Psoas muscle (tissue), 8 donors: Measurements from ENCODE around the gene SLFNL1. TPM values are rescaled to one million over a fixed set of nuclear protein-coding genes. Genes with fewer than 3 reads are reported as not detected.

ENCODE experiments used
- ATAC-seq, 4 donors: fragments of 200-7000 bp; cut with Tn5 transposase; one replicate each; pipeline ENCODE4 v1.9.1; 2020; ENCODE audit warnings: moderate library complexity in 3 of 4, mild to moderate bottlenecking in 2 of 4
- DNase-seq, 2 donors: peaks; one replicate each; pipeline ENCODE4 v3.0.0-alpha.2; 2020
- H3K27ac ChIP-seq: fragments of 200-600 bp; one replicate; pipeline ENCODE4 v1.8.0; 2022
- H3K27me3 ChIP-seq, 3 donors: fragments of 200-600 bp in 1 of 3; one replicate each; pipeline versions ENCODE4 v1.6.1 to v1.8.0; 2013 to 2022; ENCODE audit warnings: low read length in 2 of 3, mild to moderate bottlenecking in 2 of 3, moderate library complexity in 1 of 3; ENCODE audit not compliant: insufficient read depth in 3 of 3
- H3K36me3 ChIP-seq, 2 donors: fragments of 200-600 bp in 1 of 2; one replicate each; pipeline versions ENCODE4 v1.6.1 to v1.8.0; 2013 to 2022; ENCODE audit warnings: low read depth in 1 of 2, mild to moderate bottlenecking in 1 of 2, moderate library complexity in 1 of 2; ENCODE audit not compliant: insufficient read depth in 1 of 2
- H3K4me1 ChIP-seq: fragments of 200-600 bp; one replicate; pipeline ENCODE4 v1.8.0; 2022
- H3K4me3 ChIP-seq: fragments of 200-600 bp; one replicate; pipeline ENCODE4 v1.8.0; 2022; ENCODE audit warnings: mild to moderate bottlenecking
- H3K9me3 ChIP-seq: fragments of 200-600 bp; one replicate; pipeline ENCODE4 v1.8.0; 2022
- CTCF ChIP-seq: fragments of 200-600 bp; IDR thresholded peaks from one replicate; pipeline ENCODE4 v1.8.0; 2022; ENCODE audit warnings: antibody characterized with exemption
- WGBS, 3 donors: extraction: QIAGEN DNeasy Blood & Tissue Kit; methylation state at CpG; one replicate each; pipeline versions ENCODE4 v1.1.6 to v1.1.7; 2013; 5-methylcytosine and 5-hydroxymethylcytosine counted together
- intact Hi-C, 2 donors: fragments of 100-400 bp; cut with DNase I; formaldehyde crosslinking; loops; one replicate each; pipeline versions ENCODE4 v1.11.0 to v1.14.2; 2022
- polyA plus RNA-seq, 3 donors: library from polyadenylated mRNA; stranded (reverse); fragments of 200-250 nt; gene quantifications; one replicate each; pipeline ENCODE4 v1.2.3, GENCODE V29; 2013
- total RNA-seq, 4 donors: library from RNA; stranded (reverse); fragmentation: NEBNext Ultra II Directional in 2 of 4; extraction: Animal tissue kit (Norgen Biotek cat#: 25700) in 2 of 4; gene quantifications; one replicate each; pipeline versions ENCODE4 v1.2.1 to v1.2.4, GENCODE V29; 2021 to 2023
- donor health status: healthy with polysubstance abuse.
- donor health status: DM: no; HTN: no; CAD: no; lungs with moderate emphysema.
- donor health status: Bipolar disorder and iron deficiency.
- donor health status: healthy.
- donor health status: DM: yes; HTN: yes; CAD: no.
- donor health status: DM: no; HTN: no; CAD: no.
- donor health status: DM: no; HTN: no; CAD: no.
- donor health status: DM: yes; HTN: yes; CAD: no.

The SLFNL1 gene
- total and polyA plus RNA-seq, 7 donors: 0.13 to 0.58 (median 0.17) TPM

- no peak overlapping the region for H3K27ac ChIP-seq
- ATAC-seq (no peak), DNase-seq (no peak)
- H3K4me1 ChIP-seq: no peaks in the 10 kb centered on the region
- TF ChIP-seq CTCF: no peak
- H3K4me3 ChIP-seq: no peak overlapping the region
- H3K9me3 ChIP-seq: no peaks in the 10 kb centered on the region
- H3K36me3 ChIP-seq: peaks cover 4 to 41% of the 10 kb centered on the region in 2 donors
- 62 to 72% (median 69%) methylated on average over 13 of the region's 13 CpGs for whole genome bisulfite sequencing, 3 donors
- intact Hi-C loops: loop anchor here in 1 of 2 donors (10.0 kb wide), 1 partner anchor 219 kb away; no protein-coding TSS in a partner anchor
- H3K27me3 ChIP-seq: no peaks in the 10 kb centered on the region
These were observed 5.5 kb downstream of the SLFNL1 start for GRCh38 chr1:41015897-41016470.

- no peak for ATAC-seq
- Histone ChIP-seq H3K4me3 (no peak overlapping the region), H3K36me3 (peaks cover 7 to 47% of the 10 kb centered on the region in 2 donors), H3K4me1 (no peaks in the 10 kb centered on the region), H3K27ac (no peak overlapping the region), H3K9me3 (no peaks in the 10 kb centered on the region), H3K27me3 (no peaks in the 10 kb centered on the region)
- TF ChIP-seq CTCF: no peak
- DNase-seq: no peak
- intact Hi-C loops: loop anchor here in 1 of 2 donors (10.0 kb wide), 1 partner anchor 219 kb away; no protein-coding TSS in a partner anchor
- WGBS, 3 donors: 62 to 69% (median 66%) methylated on average over 5 of the region's 5 CpGs
These were observed 6.1 kb downstream of the SLFNL1 start for GRCh38 chr1:41015281-41015896.

GRCh38 chr1:41014871-41015270 lies 6.7 kb downstream of the SLFNL1 start:
- H3K27ac ChIP-seq: no peak overlapping the region
- DNase-seq (no peak), ATAC-seq (no peak)
- H3K9me3 ChIP-seq: no peaks in the 10 kb centered on the region
- H3K4me3 ChIP-seq: no peak overlapping the region
- H3K27me3 ChIP-seq: no peaks in the 10 kb centered on the region
- intact Hi-C loops: loop anchor here in 1 of 2 donors (10.0 kb wide), 1 partner anchor 220 kb away; no protein-coding TSS in a partner anchor
- TF ChIP-seq CTCF: no peak
- 70 to 78% (median 72%) methylated on average over 8 of the region's 8 CpGs for WGBS, 3 donors
- H3K4me1 ChIP-seq: no peaks in the 10 kb centered on the region
- H3K36me3 ChIP-seq: peaks cover 7 to 52% of the 10 kb centered on the region in 2 donors

- ATAC-seq: peak in 1 of 4 donors; percentile 41
- WGBS, 3 donors: 77 to 83% (median 77%) methylated on average over 7 of the region's 7 CpGs
- Histone ChIP-seq H3K36me3 (peaks cover 7 to 63% of the 10 kb centered on the region in 2 donors), H3K27me3 (no peaks in the 10 kb centered on the region), H3K4me3 (no peak overlapping the region), H3K4me1 (no peaks in the 10 kb centered on the region), H3K27ac (no peak overlapping the region), H3K9me3 (no peaks in the 10 kb centered on the region)
- DNase-seq: no peak
- TF ChIP-seq CTCF: no peak
- intact Hi-C loops: loop anchor here in 1 of 2 donors (10.0 kb wide), 1 partner anchor 221 kb away; no protein-coding TSS in a partner anchor
These were observed 7.7 kb downstream of the SLFNL1 start for GRCh38 chr1:41013796-41014195.
